ENCODE data around the gene COMMD1.

Gene COMMD1

DNA sequence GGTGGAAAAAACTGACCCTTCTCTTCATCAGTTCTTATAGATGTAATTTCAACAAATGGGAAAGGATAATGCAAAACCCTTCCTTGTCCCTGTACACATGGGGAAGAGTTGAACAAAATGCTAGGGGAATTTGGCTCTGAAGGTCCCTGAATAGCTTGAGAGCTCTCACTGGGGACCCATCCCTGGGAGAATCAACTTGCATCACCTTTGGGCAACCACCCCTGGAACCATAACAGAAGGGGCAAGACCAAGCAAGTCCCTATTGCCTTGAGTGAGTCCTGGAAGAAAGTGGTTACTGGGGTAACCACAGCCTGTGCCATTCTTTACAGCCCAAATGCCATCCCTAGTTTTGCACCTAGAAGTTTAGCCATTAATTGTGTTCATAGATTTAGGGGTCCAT, 238.2 kb downstream of the COMMD1 start:
- TF ChIP-seq FOXP2 (optimal IDR thresholded peaks at IDR 0.05; ENCODE audit: borderline replicate concordance, extremely low read depth, extremely low read length, insufficient read depth) (no peak), SIN3A (IDR thresholded peaks at IDR 0.05; ENCODE audit: borderline replicate concordance, insufficient read depth, low read length) (no peak), POLR2AphosphoS5 (IDR thresholded peaks at IDR 0.05; ENCODE audit: low read depth, low read length) (no peak), TAF1 (IDR thresholded peaks at IDR 0.05; ENCODE audit: borderline replicate concordance, insufficient read depth, low read length) (no peak)
- TF ChIP-seq, protein P1, sequence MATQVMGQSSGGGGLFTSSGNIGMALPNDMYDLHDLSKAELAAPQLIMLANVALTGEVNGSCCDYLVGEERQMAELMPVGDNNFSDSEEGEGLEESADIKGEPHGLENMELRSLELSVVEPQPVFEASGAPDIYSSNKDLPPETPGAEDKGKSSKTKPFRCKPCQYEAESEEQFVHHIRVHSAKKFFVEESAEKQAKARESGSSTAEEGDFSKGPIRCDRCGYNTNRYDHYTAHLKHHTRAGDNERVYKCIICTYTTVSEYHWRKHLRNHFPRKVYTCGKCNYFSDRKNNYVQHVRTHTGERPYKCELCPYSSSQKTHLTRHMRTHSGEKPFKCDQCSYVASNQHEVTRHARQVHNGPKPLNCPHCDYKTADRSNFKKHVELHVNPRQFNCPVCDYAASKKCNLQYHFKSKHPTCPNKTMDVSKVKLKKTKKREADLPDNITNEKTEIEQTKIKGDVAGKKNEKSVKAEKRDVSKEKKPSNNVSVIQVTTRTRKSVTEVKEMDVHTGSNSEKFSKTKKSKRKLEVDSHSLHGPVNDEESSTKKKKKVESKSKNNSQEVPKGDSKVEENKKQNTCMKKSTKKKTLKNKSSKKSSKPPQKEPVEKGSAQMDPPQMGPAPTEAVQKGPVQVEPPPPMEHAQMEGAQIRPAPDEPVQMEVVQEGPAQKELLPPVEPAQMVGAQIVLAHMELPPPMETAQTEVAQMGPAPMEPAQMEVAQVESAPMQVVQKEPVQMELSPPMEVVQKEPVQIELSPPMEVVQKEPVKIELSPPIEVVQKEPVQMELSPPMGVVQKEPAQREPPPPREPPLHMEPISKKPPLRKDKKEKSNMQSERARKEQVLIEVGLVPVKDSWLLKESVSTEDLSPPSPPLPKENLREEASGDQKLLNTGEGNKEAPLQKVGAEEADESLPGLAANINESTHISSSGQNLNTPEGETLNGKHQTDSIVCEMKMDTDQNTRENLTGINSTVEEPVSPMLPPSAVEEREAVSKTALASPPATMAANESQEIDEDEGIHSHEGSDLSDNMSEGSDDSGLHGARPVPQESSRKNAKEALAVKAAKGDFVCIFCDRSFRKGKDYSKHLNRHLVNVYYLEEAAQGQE (IDR thresholded peaks at IDR 0.05; ENCODE audit: insufficient read depth in 1 of 2, low read depth in 2 of 2, low read length in 2 of 2) = no peak

DNA sequence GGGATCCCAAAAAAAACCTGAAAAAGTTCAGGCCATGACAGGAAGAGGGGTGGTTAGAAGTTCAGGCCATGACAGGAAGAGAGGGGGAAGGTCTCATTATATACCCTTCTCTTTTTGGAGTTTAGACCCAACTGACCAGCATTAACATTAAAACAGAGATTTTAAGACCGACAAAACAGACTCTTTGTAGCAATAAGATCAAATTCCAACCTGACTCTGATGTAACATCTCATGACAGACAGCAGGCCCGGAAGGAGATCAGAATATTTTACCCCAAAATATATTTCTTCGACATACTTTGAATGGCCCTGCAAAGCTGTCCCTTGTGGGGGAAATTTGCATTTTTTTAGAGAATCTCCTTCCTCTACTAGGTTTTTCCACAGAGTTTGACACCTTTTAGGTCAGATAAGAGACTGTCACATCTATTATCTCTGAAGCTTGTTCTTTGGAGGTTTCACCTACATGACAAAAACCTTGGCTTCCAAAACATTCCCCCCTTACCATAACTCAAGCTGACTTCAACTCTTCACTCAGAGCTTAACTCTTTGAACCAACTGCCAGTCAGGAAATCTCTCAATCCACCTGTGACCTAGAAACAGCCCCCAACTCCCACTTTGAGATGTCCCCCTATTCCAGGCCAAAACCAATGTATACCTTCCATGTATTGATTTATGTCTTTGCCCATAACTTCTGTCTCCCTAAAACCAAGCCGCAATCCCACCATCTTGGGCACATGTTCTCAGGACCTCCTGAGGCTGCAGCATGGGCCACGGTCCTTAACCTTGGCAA, 239.4 kb downstream of the COMMD1 start:
- no peak for TF ChIP-seq TAF1 (IDR thresholded peaks at IDR 0.05; ENCODE audit: borderline replicate concordance, insufficient read depth, low read length)
- TF ChIP-seq, protein P1 (IDR thresholded peaks at IDR 0.05; ENCODE audit: insufficient read depth in 1 of 2, low read depth in 2 of 2, low read length in 2 of 2) = no peak
- TF ChIP-seq SIN3A (IDR thresholded peaks at IDR 0.05; ENCODE audit: borderline replicate concordance, insufficient read depth, low read length) = no peak

DNA sequence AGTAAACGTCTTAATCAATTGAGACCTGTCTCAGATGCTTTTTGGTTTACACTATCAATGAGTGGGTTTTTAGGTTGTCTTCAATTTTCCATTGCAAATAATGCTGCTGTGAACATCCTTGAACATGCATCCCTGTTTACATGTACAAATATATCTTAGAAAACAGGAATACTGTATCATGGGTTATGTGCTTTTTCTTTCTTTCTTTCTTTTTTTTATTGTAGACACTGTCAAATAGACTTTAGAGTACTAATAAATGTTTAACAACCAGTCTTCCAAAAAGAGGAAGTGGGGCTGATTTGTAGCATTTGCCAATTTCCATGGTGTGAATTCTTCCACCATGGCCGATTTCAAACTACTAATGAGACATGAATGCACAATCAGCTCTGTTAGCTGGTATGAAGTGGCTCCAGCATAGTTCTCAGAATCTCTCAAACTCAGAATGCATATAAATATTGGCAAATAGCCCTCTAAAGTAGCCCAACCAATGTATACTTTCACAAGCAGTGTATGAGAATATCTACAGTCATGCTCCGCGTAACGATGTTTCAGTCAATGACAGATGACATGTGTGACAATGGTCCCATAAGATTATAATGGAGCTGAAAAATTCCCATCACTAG, 240.1 kb downstream of the COMMD1 start:
- no peak for TF ChIP-seq SIN3A (IDR thresholded peaks at IDR 0.05; ENCODE audit: borderline replicate concordance, insufficient read depth, low read length)
- no peak for TF ChIP-seq FOXP2 (optimal IDR thresholded peaks at IDR 0.05; ENCODE audit: borderline replicate concordance, extremely low read depth, extremely low read length, insufficient read depth)
- no peak for TF ChIP-seq TAF1 (IDR thresholded peaks at IDR 0.05; ENCODE audit: borderline replicate concordance, insufficient read depth, low read length)
- no peak for TF ChIP-seq POLR2AphosphoS5 (IDR thresholded peaks at IDR 0.05; ENCODE audit: low read depth, low read length)
- TF ChIP-seq, protein P1 (IDR thresholded peaks at IDR 0.05; ENCODE audit: insufficient read depth in 1 of 2, low read depth in 2 of 2, low read length in 2 of 2) = no peak

DNA sequence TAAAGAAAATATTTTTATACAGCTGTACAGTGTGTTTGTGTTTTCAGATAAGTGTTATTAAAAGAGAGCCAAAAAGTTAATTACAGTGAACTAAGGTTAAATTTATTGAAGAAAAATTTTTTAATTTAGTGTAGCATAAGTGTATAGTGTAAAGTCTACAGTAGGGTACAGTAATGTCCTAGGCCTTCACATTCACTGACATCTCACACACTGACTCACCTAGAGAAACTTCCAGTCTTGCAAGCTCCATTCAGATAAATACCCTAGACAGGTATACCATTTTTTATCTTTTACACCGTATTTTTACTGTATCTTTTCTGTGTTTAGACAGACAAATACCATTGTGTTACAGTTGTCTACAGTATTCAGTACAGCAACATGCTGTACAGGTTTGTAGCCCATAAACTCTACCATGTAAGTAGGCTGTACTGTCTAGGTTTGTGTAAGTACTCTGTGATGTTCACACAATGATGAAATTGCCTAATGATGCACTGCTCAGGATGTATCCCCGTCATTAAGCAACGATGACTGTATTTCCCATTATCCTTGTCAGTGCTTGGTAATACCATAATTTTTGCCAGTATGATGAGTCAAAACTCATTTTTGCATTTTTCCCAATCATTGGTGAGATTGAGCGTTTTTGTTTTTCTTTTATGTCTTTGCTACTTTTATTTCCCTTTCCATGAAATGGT, 242.3 kb downstream of the COMMD1 start:
- TF ChIP-seq SIN3A (IDR thresholded peaks at IDR 0.05; ENCODE audit: borderline replicate concordance, insufficient read depth, low read length) = no peak
- TF ChIP-seq, protein P1 (IDR thresholded peaks at IDR 0.05; ENCODE audit: insufficient read depth in 1 of 2, low read depth in 2 of 2, low read length in 2 of 2) = no peak
- no peak for TF ChIP-seq POLR2AphosphoS5 (IDR thresholded peaks at IDR 0.05; ENCODE audit: low read depth, low read length)
- TF ChIP-seq FOXP2 (optimal IDR thresholded peaks at IDR 0.05; ENCODE audit: borderline replicate concordance, extremely low read depth, extremely low read length, insufficient read depth) = no peak
- no peak for TF ChIP-seq TAF1 (IDR thresholded peaks at IDR 0.05; ENCODE audit: borderline replicate concordance, insufficient read depth, low read length)
